Loucy (cell line): Measurements from ENCODE around the gene PVALB.

Experiments
- EZH2phosphoT487 ChIP-seq: fragments of 200-600 bp; IDR thresholded peaks from 2 replicates; pipeline ENCODE4 v1.6.1; 2018; ENCODE audit warnings: antibody characterized with exemption, mild to moderate bottlenecking, moderate library complexity, borderline replicate concordance
- TF ChIP-seq, protein P1 (sequence below): fragments of 200-600 bp; sonication (generic); conservative IDR thresholded peaks from 2 replicates; pipeline ENCODE4 v1.5.1; 2014; ENCODE audit warnings: mild to moderate bottlenecking, antibody characterized with exemption, low read length

DNA sequence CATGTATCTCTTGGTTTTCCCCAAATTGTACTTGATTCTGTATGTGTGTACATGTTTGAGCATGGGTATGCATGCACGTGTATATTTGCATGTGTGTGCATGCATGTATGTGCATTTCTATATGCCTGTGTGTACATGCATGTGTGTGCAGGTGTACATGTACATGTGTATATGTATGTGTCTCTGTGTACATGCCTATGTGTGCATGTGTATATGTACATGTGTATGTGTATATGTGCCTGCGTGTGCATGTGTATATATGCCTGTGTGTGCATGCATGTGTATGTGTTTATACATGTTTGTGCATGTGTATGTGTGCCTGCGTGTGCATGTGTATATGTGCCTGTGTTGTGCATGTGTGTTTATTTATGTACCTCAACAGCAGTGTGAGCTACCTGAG lies 38.6 kb upstream of the PVALB start:
- TF ChIP-seq, protein P1, sequence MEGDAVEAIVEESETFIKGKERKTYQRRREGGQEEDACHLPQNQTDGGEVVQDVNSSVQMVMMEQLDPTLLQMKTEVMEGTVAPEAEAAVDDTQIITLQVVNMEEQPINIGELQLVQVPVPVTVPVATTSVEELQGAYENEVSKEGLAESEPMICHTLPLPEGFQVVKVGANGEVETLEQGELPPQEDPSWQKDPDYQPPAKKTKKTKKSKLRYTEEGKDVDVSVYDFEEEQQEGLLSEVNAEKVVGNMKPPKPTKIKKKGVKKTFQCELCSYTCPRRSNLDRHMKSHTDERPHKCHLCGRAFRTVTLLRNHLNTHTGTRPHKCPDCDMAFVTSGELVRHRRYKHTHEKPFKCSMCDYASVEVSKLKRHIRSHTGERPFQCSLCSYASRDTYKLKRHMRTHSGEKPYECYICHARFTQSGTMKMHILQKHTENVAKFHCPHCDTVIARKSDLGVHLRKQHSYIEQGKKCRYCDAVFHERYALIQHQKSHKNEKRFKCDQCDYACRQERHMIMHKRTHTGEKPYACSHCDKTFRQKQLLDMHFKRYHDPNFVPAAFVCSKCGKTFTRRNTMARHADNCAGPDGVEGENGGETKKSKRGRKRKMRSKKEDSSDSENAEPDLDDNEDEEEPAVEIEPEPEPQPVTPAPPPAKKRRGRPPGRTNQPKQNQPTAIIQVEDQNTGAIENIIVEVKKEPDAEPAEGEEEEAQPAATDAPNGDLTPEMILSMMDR, result no peak
- TF ChIP-seq EZH2phosphoT487, result no peak
